Skeletal muscle tissue (tissue), 4 donors: ENCODE measurements around the gene DNAJC13. TPM values are rescaled to one million over a fixed set of nuclear protein-coding genes. Genes with fewer than 3 reads are reported as not detected.

ENCODE experiments used
- H3K27ac ChIP-seq: one replicate; pipeline ENCODE4 v1.7.0; 2013; ENCODE audit warnings: mild to moderate bottlenecking, low read depth, low read length, inconsistent platforms
- H3K27me3 ChIP-seq, 3 donors: one replicate each; pipeline ENCODE4 v1.7.0; 2013; ENCODE audit warnings: low read length in 3 of 3; ENCODE audit not compliant: control insufficient read depth in 3 of 3, insufficient read depth in 3 of 3
- H3K36me3 ChIP-seq, 3 donors: one replicate each; pipeline ENCODE4 v1.7.0; 2013; ENCODE audit warnings: low read length in 3 of 3; ENCODE audit not compliant: control insufficient read depth in 3 of 3, insufficient read depth in 3 of 3
- H3K4me1 ChIP-seq, 3 donors: one replicate each; pipeline ENCODE4 v1.7.0; 2013; ENCODE audit warnings: low read length in 3 of 3, mild to moderate bottlenecking in 3 of 3; ENCODE audit not compliant: control insufficient read depth in 3 of 3, insufficient read depth in 3 of 3
- H3K4me3 ChIP-seq, 3 donors: one replicate each; pipeline ENCODE4 v1.7.0; 2013; ENCODE audit warnings: low read length in 3 of 3
- H3K9ac ChIP-seq, 3 donors: one replicate each; pipeline ENCODE4 v1.7.0; 2013; ENCODE audit warnings: low read length in 3 of 3, mild to moderate bottlenecking in 3 of 3, moderate library complexity in 2 of 3, low read depth in 1 of 3
- H3K9me3 ChIP-seq, 3 donors: one replicate each; pipeline ENCODE4 v1.7.0; 2013; ENCODE audit warnings: low read length in 3 of 3; ENCODE audit not compliant: control insufficient read depth in 3 of 3
- total RNA-seq: library from RNA; depleted of rRNA; stranded (reverse); fragments of >200 nt; gene quantifications from one replicate; pipeline ENCODE4 v1.2.3, GENCODE V29; 2014
- donor health status: Osteomylitis.

The DNAJC13 gene
- total RNA-seq, 1 donor from 2014 or later: 44.4 TPM

DNA sequence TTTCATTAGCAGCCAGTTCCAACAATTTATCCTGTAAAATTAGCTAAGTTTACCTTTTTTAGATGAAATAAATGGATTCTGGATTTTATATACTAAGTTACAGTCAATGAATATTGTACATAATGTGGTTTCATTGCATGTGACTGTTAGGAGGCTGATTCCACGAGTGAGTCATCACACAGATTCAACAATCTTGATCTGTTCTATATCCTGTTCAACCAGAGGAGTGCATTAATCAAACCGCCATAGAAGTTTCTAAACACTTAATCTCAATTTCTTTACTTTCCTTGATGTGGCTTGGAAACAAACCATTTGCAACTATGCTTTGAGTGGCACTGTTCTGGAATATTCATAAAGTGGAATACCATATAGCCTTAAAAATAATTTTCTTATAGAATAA, 15.3 kb downstream of the DNAJC13 start:
- H3K9ac ChIP-seq: no peak overlapping the region
- H3K36me3 ChIP-seq: no peaks in the 10 kb centered on the region
- H3K9me3 ChIP-seq: no peaks in the 10 kb centered on the region
- no peak overlapping the region for H3K4me3 ChIP-seq
- H3K27me3 ChIP-seq: no peaks in the 10 kb centered on the region
- no peak overlapping the region for H3K27ac ChIP-seq
- H3K4me1 ChIP-seq: no peaks in the 10 kb centered on the region

GRCh38 chr3:132433121-132433520, 15.8 kb downstream of the DNAJC13 start:
- H3K27ac ChIP-seq: no peak overlapping the region
- no peak overlapping the region for H3K4me3 ChIP-seq

DNA sequence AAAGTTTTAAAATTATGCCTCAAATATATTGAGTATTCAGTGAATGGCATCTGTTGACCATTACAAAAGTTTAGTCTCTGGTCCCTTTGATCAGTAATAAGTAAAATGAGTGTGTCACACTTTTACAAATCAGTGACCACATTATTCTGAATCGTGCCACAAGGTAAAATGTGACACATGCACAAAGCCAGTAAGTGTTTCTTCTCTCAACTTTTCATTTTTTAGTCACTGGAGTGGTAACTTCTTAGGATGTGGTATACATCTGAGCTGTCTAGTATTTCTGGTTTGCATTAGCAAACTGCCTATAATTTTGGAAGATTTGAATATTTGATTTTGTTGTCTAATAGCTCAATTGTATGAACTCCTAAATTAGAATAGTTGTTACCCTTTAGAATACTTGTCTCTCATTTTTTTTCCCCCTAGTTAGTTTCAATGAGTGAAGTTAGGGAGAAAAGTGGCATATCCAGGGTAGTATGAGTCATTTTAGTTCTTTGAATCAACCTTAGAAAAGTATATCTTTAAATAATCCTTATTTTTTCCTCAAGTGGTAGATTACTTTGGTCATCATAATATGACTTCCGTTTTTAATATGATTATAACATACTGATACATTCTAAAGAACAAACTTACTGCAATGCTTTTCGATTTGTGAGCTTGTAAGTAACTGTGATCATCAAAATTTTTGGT, 18.1 kb downstream of the DNAJC13 start:
- Histone ChIP-seq H3K36me3 (no peaks in the 10 kb centered on the region), H3K9me3 (no peaks in the 10 kb centered on the region), H3K27ac (no peak overlapping the region), H3K9ac (no peak overlapping the region), H3K4me3 (no peak overlapping the region), H3K27me3 (no peaks in the 10 kb centered on the region), H3K4me1 (no peaks in the 10 kb centered on the region)

More at GRCh38 chr3:132433121-132433520, 15.8 kb downstream of the DNAJC13 start:
- no peaks in the 10 kb centered on the region for H3K9me3 ChIP-seq
- H3K36me3 ChIP-seq: no peaks in the 10 kb centered on the region
- H3K27me3 ChIP-seq: no peaks in the 10 kb centered on the region
- no peaks in the 10 kb centered on the region for H3K4me1 ChIP-seq
- no peak overlapping the region for H3K9ac ChIP-seq

DNA sequence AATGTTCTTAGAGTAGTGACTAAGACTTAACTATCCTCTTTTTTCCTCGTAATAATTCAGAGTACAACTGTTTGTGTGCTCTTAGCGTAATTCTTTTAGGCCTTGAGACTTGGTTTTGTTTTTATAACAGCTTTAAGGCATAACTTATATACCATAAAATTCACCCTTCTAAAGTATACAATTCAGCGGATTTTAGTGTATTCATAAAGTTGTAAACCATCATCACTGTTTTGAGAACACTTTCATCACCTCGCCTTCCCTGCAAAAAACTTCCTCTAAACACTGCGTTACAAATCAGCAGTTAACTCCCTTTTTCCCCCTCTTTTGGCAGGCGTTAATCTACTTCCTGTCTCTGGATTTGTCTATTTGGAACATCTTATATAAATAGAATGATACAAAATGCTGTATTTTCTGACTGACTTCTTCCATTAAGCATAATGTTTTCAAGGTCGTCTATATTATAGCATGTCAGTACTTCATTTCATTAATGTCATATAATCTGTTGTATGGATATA, 18.7 kb downstream of the DNAJC13 start:
- H3K27ac ChIP-seq: no peak overlapping the region
- H3K36me3 ChIP-seq: no peaks in the 10 kb centered on the region
- no peak overlapping the region for H3K9ac ChIP-seq
- H3K4me3 ChIP-seq: no peak overlapping the region
- H3K27me3 ChIP-seq: no peaks in the 10 kb centered on the region
- no peaks in the 10 kb centered on the region for H3K4me1 ChIP-seq
- no peaks in the 10 kb centered on the region for H3K9me3 ChIP-seq

GRCh38 chr3:132443421-132443820, 26.1 kb downstream of the DNAJC13 start:
- Histone ChIP-seq H3K9ac (no peak overlapping the region), H3K27me3 (no peaks in the 10 kb centered on the region), H3K36me3 (no peaks in the 10 kb centered on the region), H3K27ac (no peak overlapping the region), H3K4me1 (peaks cover 5 to 9% (median 6%) of the 10 kb centered on the region in 3 donors), H3K4me3 (no peak overlapping the region), H3K9me3 (no peaks in the 10 kb centered on the region)

GRCh38 chr3:132444383-132444782, 27.1 kb downstream of the DNAJC13 start:
- Histone ChIP-seq H3K27ac (no peak overlapping the region), H3K4me3 (no peak overlapping the region), H3K9ac (no peak overlapping the region), H3K27me3 (no peaks in the 10 kb centered on the region), H3K9me3 (no peaks in the 10 kb centered on the region), H3K36me3 (no peaks in the 10 kb centered on the region), H3K4me1 (peaks cover 9 to 19% (median 12%) of the 10 kb centered on the region in 3 donors)

DNA sequence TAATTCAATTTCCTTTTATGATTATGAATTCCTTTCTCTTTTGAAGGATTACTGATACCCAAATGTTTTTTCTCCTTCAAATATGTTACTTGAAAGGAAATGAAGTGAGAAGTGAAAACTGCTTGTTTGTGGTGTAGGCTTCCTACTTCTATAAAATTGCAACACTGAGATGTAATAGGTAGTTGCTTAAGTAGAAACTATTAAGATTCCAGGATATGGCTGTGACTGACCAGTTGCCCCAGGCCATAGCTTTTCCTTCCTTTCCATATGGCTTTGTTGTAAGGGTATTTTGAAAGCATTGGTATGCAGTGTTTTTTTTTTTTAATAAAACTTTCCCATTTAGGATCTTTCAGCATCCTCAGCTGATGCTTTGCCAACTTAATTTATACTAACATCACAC, 28.5 kb downstream of the DNAJC13 start:
- Histone ChIP-seq H3K4me3 (no peak overlapping the region), H3K27ac (no peak overlapping the region), H3K36me3 (peaks cover 0 to 1% (median 0%) of the 10 kb centered on the region in 3 donors), H3K4me1 (peaks cover 9 to 19% (median 13%) of the 10 kb centered on the region in 3 donors), H3K27me3 (no peaks in the 10 kb centered on the region), H3K9ac (no peak overlapping the region), H3K9me3 (no peaks in the 10 kb centered on the region)

GRCh38 chr3:132448216-132448961, 31.1 kb downstream of the DNAJC13 start:
- no peaks in the 10 kb centered on the region for H3K27me3 ChIP-seq
- no peaks in the 10 kb centered on the region for H3K9me3 ChIP-seq
- H3K27ac ChIP-seq: peak overlapping the region; percentile 3
- peak overlapping the region in 2 of 3 donors; percentile 37 to 40 for H3K9ac ChIP-seq
- peaks cover 0 to 8% (median 8%) of the 10 kb centered on the region in 3 donors for H3K36me3 ChIP-seq
- H3K4me3 ChIP-seq: peak overlapping the region in 1 of 3 donors; percentile 13
- H3K4me1 ChIP-seq: peaks cover 9 to 19% (median 13%) of the 10 kb centered on the region in 3 donors

DNA sequence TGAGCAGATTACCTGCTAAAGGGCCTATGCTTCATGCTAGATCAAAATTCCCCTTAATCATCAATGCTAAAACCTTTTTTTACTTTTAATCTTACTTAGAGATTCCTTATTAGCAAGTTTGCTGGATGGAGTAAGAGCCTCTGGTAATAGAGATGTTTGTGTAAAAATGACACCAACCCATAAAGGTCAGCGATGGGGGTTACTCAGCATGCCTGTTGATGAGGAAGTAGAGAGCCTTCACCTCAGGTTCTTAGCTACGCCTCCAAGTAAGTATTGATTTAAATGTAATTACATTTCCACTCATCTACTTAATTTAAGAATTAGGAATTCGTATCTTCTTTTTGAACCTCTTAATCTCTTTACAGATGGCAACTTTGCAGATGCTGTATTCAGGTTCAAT, 38.8 kb downstream of the DNAJC13 start:
- H3K27ac ChIP-seq: no peak overlapping the region
- H3K9me3 ChIP-seq: no peaks in the 10 kb centered on the region
- H3K36me3 ChIP-seq: peaks cover 3 to 50% (median 49%) of the 10 kb centered on the region in 3 donors
- H3K4me1 ChIP-seq: no peaks in the 10 kb centered on the region
- H3K9ac ChIP-seq: no peak overlapping the region
- no peaks in the 10 kb centered on the region for H3K27me3 ChIP-seq
- H3K4me3 ChIP-seq: no peak overlapping the region

- H3K9ac ChIP-seq: no peak overlapping the region
- H3K4me1 ChIP-seq: no peaks in the 10 kb centered on the region
- H3K27ac ChIP-seq: no peak overlapping the region
- H3K9me3 ChIP-seq: no peaks in the 10 kb centered on the region
- H3K4me3 ChIP-seq: no peak overlapping the region
- H3K36me3 ChIP-seq: peaks cover 3 to 53% (median 53%) of the 10 kb centered on the region in 3 donors
- H3K27me3 ChIP-seq: no peaks in the 10 kb centered on the region
Measured at GRCh38 chr3:132456571-132456970, 39.3 kb downstream of the DNAJC13 start.
